ENCODE data around the gene SPATS2L.
A peak's percentile ranks its signal among the peaks of the same experiment; 100 is the strongest.

The SPATS2L gene

DNA sequence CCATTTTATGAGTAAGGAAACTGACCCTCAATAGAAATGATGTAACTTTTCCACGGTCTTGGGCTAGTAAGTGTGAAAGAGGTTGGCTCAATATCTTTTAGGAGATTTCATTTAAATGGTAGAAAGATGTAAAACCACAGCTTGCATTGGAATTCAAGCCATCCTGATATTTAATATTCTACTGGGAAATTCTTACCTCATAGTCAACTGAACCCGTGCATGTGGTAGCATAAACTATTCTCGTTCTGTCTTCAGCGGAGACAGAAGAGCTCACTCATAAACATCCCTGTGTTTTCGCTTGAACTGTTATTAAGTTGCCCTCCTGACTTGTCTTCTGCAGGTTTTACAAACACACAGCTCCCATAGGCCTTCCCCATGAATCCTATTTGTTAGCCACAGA is 8.5 kb upstream of the SPATS2L start:
- no peak for DNase-seq

DNA sequence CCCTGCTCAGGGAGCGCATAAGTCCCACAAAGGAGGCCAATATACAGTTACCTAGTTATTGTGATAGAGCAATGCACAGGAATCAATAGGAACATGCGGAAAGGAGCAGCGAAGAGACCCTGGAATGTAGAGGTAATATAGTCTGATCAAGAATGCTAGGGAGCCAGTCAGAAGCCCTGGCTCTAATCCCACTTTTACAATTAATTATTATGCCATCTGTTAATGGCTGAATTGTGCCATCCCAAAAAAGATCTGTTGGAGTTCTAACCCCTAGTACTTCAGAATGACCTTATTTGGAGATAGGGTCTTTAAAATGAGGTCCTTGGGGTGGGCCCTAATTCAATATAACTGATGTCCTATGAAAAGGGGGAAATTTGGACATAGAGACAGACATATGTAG is 7.7 kb upstream of the SPATS2L start:
- no peak for DNase-seq

DNA sequence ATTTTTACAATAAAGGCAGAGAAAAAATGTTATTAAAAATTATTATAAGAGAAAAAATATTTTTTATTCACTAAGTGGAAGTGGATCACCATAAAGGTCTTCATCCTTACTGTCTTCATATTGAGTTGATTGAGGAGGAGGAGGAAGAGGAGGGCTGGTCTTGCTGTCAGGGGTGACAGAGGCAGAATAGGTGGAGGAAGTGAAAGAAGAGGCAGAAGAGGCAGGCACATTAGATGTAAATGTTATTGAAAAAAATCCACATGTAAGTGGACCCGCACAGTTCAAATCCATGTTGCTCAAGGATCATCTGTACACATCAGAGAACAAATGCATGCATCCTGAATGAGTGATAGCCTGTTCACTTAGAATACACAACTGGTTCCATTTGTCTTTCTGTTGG is 6.4 kb upstream of the SPATS2L start:
- no peak for DNase-seq

DNA sequence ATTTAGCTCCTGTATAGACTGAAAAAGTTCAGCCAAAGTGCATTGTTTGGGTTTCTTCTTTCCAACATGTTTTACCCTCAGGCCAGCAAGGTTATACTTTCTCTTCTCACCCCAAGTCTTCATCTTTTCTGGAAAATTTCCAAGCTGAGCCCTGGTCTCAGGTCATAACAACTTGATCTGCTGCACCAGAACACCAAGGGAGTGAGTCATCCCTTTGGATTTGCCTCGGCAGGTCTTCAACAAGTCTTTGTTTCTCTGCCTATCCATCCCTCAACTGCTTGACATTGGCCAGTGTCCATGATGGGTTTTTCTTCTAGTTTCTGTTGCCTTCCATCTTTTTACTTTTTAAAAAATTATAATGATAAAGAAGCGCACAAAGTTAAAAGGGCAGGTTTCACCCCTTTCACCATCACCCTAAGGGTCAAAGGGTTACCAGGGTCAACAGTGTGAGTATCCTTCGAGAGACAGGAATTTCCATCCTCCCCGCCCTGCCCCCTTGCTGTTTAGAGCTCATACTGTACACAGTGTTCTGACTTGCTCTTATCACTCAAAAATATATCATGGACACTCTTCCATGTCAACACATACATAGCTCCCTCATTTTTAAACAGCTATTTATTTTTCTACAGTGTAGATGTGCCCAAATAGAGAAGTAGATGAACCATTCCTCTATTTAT is 5.7 kb upstream of the SPATS2L start:
- DNase-seq = no peak

DNA sequence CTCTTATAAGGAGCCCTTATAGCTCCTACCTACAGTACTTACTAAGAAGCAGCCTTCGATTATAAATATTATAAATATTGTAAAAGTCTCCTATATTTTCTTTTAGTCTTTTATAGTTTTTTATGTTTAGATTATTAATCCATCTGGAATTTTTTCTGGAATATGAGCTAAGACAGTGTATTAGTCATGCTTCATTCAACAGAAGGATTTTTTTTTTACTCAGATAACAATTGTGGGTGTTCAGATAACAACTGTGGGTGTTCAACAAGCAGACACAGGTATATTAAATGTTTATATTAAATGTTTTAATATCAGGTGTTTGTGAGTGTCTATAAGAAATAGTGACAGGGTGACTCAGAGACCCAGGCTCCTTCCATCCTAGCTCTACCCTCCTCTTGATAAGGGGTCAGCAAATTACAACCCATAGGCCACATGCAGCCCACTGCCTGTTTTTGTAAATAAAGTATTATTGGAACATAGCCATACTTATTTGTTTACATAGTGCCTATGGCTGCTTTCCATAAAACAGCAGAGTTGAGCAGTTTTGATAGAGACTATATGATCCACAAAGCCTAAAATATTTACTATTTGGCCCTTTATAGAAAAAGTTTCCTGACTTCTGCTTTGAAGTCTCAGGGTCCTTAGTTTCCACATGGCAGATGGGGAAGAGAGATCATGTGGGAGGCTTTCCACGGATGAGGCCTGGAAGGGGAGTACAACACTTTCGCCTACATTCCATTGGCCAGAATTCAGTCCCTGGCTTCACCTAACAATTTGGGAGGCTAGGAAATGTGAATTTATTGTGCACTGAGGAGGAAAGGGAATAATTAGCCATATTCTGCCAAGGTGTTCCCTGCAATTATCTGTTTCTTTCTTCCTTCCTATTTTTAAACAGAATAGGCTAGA is 4.3 kb upstream of the SPATS2L start:
- no peak for DNase-seq

DNA sequence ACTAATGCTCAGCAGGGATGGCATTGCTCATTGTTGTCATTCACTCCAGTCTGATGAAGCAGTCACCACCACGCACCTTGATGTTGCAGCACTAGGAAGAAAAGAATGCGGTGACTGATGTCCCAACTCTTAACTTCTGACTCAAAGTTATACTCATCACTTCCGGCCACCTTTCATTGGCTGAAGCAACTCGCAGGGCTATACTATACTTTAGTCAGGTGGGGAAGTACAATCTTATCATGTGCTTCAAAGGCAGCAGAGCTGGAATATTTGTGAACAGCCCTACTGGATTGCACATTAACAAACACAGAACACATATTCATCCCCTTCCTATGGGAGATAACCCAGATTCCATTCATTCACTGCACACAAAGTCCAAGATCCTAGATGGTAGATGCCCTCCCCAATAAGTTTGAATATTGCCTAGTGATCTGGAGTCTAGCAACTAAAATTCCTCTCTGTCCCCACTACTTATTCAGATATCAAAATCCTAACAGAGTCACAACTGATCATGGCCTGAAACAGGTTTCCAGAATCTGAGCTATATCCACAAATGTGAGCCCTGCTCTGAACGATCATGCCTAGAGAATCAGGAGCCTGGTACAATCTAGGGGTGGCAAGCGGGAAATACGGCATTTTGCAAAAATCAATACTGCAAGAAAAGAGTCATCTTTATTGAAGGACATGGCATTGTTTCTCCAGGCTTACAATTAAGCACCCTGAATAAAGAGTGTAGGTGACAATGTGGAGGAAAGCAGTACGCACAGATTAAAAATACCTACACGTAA is 3.4 kb upstream of the SPATS2L start:
- DNase-seq = no peak

DNA sequence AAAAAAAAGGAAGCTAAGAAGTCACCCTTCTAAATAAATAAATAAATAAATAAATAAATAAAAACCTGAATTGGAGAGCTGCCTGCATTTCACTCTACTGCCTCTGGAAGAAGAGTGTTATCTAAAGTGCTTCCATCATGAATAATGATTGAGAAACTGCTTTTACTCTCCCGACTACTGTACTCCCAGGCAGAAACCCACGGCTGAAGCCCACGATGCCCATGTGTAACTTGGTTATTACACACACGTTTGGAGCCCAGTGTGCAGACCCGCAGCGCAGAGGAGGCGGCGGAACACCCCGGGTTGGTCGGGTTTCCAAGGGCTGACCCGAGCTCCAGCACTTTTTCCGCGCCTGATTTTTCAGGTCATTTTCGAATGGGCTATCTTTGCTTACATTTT is 697 bp upstream of the SPATS2L start:
- peak in 1 of 2 donors; percentile 9 for DNase-seq

DNA sequence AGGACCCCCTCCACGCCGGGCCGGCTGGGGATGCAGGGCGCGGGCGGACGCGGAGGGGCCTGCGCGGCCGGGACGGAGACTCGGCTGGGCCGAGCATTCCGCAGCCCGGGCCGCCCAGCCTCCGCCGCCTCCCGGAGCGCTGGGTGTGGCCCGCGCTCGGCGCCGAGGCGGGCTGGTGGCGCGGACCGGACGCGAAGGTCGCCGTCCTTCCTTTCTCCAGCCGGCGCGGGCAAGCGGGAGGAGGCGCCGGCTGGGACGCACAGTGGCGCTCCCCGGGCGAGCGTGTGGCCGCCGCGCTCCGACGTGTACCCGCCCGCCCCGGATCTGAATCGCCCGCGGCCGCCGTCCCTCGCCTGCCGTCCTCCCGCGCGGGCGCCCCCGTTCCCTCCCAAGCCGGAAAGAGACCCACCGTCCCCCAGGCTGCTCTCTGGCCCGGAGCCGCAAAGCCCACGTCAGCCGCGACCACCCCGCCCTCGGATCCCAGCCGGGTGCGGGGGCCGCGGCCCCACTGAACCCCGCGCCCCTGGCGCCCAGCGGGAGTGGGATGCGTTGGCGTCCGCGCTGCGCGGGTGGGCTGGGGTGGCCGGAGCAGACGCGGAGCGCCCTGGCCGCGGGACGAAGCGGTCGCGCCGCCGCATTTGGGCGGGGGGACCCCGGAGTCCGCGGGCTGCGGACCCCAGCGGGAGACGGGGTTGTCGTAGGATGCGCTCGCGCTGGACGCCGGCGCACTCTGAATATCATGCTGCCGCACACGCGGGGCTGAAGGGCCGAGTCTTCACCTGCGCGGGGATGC is 634 bp downstream of the SPATS2L start:
- DNase-seq = peak; percentile 34 to 43

DNA sequence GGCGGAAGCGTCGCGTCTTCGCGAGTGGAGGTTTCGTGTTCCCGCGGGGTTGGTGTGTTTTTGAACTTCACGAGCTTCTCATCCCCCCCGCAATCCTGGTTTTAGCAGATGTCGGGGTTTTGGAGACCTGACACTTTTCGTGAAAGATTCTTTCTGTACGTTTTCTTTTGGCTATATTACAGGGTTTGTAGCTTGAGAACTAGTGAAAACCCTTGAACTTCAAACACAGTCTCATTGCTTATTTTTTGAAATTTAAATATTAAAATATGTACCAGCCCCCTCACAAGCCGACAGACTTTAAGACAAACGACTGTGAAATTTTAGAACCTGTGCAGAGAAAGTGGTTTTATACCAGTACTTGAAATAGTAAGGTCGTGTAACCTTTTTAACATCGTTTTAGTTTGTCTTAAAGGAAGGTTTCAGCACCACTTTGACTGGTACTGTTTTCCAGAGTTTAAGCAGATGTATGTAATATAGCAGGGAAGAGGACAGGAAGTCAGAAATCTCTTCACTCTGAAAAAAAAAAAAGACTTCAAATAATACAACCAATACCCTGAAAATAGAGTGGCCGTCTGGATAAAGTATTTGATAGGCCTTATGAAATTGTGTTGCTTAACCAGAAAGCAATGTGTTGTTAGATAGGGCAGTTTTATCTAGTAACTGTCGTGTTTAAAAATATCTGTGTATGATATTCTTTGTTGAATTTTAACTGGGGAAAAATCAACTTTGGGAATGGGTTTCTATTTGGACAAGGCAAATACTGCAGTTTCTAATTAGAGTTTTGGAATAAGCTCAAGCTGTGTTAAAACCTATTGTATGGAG is 1.4 kb downstream of the SPATS2L start:
- no peak for DNase-seq

DNA sequence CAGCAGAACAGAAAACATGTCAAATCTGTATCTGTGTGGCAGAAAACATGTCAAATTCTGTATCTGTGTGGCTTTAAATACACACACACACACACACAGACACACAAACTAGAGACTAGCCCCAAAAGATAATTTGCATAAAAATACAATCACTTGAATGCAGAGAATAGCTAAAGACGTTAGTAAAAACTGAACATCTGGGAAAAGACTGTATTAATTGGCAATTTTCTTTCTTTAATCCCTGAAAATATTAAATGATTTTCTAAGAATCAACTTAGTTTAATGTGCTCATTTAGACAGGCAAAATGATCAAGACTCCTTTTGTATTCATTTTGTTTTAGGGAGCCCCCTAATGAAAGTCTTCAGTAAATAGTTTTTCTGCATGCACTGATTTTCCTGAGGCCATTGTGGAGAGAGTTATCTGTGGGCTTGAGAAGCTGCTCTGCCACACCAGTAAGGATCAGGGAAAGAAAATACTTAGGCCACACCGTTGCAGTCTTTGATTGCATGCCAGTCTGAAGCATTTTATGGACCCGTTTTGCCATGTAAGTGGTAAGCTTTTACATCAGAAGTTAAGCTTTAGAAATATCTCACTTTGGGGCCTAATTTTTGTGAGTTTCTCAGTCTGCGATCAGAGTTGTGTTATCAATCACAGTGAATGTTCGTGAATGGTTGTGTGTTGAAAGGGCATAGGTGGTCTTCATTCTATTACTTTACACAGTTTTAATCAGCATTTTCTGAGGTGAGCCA is 2.2 kb downstream of the SPATS2L start:
- DNase-seq = no peak

DNA sequence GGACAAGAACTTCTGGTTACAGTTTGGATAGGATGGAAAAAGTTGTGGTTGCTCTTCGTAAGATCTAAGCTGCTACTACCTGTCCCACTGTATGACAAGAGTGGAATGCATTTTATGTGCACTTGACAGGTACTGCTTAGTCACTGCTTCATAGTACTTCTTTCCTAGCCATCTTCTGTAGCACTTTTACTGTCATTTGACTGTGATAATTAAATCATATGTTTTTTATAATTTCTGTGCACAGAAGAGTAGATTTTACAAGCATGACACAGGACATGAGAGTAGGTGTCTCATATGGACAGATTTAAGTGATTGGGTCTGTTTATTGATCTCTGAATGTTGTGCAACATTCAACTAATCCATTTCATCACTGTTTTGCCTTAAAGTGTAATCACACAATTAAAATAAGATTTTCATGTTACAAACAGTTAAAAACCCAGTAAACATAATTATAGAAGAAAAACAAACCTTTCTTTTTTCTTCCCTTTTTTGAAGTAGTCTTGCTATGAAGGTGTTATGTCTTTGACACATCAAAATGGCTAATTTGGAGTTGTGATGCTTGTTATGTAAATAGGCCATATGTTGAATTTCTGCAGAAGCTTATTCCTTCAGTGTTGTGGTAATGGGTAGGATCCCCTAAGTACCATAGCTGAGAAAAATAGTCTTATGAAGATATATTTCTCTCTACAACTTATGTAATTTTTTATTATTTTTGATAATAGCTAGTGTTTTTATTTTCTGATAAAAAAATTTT is 3.0 kb downstream of the SPATS2L start:
- no peak for DNase-seq

DNA sequence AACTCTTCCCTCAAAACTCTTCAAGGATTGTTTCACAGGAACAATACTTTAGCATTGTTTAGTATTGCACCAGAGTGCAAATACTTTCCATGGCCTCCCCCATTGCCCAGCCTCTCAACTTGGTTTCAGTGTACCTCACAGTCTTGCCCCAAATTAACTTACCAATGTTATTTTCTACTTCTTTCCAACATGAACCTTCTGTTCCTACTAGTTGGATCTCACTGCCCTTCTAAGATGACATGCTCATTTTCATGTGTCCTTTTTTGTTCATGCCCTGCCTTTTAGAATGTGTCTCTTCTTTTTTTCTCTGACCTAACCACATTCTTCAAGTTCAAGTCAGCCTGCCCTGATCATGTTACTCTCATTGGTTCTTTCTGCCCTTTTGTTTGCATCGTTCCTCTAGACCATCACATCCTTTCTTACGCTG is 4.1 kb downstream of the SPATS2L start:
- no peak for DNase-seq

DNA sequence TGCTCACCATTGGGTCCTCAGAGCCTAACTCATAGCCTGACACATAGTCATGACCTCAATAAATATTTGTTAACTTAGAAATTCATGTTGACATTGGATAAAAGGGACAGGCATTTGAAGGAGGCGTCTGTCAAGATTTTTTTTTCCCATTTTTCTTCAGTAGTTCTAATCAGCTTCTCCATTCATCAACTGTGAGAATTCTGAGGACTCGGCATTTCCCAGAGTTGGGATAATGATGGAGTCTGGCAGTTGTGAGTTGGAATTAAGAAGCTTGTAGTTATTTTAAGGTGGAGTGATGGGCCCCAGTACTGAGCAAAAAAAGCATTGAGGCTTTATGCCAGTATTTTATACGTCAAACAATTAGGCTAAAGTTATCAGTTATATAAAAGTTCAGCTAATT is 4.6 kb downstream of the SPATS2L start:
- DNase-seq = no peak

DNA sequence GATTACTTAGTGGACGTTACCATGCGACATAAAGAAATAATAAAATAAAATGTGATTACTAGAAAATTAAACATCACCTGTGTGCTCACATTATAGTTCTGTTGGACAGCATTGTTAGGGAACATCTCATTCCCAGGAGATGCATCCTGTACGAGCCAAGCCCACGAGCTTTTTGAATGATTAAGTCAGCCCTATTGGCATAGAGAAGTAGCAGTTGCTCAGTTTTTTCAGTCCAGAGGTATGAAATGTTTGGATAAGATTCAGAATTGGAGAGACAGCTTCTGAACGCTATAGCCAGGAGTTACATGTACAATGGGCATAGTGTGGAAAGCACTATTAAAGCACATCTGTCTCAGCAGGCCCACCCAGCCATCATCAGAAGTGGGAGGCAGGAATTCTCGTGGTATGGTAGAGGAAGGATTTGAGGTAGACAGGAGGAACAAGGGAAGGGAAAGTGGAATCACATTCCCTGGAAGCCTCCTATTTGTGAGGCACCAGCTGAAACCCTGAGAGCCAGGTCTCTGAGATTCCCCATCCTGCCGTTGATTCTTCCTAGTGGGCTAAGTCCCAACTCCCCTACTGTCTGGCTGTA is 8.6 kb downstream of the SPATS2L start:
- no peak for DNase-seq

DNA sequence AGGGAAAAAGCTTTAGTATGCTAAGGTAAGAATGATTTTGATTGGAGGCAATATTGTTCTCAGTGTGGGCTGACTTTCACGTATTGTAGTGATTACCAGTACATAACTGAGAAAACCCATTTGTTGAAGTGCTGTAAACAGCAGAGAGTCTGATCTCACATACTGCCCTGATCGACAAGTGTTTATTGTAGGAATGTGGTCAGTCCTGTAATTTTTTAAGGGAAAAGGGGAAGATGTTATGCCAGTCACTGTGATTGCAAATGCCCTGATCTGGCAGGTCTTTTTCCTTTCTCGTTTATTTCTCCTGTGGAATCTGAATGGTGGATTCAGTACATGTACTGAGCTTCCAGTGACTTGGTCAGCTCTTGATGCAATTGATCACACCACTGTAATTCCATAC is 11.5 kb downstream of the SPATS2L start:
- no peak for DNase-seq

DNA sequence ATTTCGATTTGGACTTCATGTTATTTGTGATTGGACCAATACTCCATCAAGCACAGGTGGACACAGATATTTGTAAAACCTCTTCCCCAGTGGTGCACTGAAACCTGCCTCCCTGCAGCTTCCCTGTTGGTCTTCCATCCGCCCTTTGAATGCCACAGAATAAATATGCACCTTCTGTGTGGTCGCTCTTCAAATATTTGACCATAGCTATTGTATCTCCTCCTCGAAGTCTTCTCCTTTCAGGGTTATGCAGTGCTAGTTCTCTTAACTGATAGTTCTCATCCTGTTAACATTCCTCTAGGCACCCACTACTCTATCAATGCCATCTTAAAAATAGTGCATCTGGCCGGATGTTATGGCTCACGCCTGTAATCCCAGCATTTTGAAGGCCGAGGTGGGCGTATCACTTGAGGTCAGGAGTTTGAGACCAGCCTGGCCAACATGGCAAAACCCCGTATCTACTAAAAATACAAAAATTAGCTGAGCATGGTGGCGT is 12.5 kb downstream of the SPATS2L start:
- no peak for DNase-seq

DNA sequence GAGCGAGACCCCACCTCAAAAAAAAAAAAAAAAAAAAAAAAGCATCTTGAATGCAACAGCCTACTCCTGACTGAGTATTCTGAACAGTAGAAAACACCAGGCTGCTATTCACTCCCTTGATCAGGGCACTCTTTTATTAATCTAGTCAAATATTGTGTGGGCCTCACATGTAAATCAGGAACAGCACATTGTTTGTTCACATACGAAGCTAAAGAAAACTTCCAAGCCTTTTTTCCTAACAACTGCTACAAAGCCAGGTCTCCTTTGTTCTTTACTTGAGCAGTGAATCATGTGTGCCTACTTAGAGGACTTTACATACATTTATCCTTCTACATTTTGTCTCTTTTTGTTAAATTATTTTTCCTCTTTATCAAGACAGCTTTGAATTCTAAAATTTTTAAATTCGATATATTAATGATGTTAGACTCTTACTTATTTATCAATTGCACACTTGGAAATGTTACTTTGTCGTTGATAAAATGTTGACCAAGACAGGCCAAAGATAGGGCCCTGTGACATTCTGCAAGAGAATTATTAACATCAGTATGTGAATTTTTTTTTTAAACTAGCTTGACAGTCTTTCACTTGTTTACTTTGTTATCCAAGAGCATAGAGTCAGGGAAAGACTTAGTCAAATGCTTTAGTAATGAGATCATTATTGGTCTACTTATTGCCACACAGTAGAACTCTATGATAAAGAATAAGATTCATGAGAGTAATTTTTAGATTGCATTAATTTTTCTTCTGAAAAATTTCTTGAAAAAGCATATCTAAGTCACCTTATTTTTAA is 13.2 kb downstream of the SPATS2L start:
- no peak for DNase-seq

DNA sequence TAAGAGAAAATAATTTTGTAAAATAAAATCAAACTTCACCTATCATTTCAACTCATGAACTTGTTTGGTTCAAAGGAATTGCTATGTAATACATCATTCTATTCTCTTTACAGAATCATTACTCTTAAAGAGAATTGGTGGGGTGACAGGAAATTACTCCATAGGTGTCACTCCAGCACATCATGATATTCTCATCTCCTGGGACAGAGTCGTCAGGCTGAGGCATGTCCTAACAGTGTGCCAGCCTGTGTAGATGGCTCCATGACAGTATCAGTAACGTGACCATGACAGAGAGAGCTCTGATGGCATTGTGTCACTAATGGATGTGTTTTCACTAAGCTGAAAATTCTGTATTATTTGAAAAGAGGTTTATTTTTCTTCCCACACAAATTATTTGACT is 13.9 kb downstream of the SPATS2L start:
- no peak for DNase-seq

DNA sequence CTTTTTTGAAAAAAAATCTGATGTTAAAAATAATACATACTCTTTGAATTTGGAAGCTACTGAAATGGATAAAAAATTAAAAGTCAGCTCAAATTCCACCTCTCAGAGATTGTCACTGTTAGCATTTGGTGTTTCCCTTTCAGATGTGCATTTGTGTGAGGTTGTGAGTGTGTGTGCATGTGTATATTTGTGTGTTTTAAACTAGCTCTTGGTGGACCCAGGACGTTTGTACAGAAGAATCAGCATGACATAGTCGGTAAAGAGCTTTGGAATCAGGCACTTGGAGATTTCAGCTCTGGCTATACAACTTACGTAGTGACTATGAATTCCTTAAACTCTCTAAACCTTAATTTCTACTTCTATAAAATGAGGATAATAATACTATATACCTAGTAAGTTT is 14.5 kb downstream of the SPATS2L start:
- no peak for DNase-seq
